Right atrium auricular region (tissue), 2 donors: Measurements from ENCODE around the gene GFOD1. TPM values are rescaled to one million over a fixed set of nuclear protein-coding genes. Genes with fewer than 3 reads are reported as not detected.
"Not testable (repeated sequence)": the region's sequence is repeated elsewhere in the genome, so short reads cannot be mapped to it uniquely, and the experiment has no call there.

Source experiments
- DNase-seq: peaks from one replicate; pipeline ENCODE4 v3.0.0-alpha.2; 2019; ENCODE audit warnings: low spot score
- H3K27ac ChIP-seq, 2 donors: fragments of 200-600 bp; sonication (generic); 1 replicate in 1 of 2; 2 replicates in 1 of 2; pipeline ENCODE4 v1.5.1; 2016 to 2019
- H3K27me3 ChIP-seq, 2 donors: fragments of 200-600 bp; sonication (generic); one replicate each; pipeline versions ENCODE4 v1.5.1 to v1.6.0; 2017 to 2019
- H3K36me3 ChIP-seq: fragments of 200-600 bp; sonication (generic); one replicate; pipeline ENCODE4 v1.5.1; 2016
- H3K4me1 ChIP-seq, 2 donors: fragments of 200-600 bp; sonication (generic); one replicate each; pipeline versions ENCODE4 v1.5.1 to v1.6.0; 2017 to 2019
- H3K4me3 ChIP-seq, 2 donors: fragments of 200-600 bp; sonication (generic); 1 replicate in 1 of 2; 2 replicates in 1 of 2; pipeline ENCODE4 v1.5.1; 2017 to 2019; ENCODE audit warnings: mild to moderate bottlenecking in 1 of 2, moderate library complexity in 1 of 2
- H3K9me3 ChIP-seq, 2 donors: fragments of 200-600 bp; sonication (generic); one replicate each; pipeline ENCODE4 v1.5.1; 2019
- CTCF ChIP-seq, 2 donors: fragments of 200-600 bp; sonication (generic); IDR thresholded peaks; one replicate each; pipeline ENCODE4 v1.5.1; 2019; ENCODE audit warnings: antibody characterized with exemption in 2 of 2
- total RNA-seq, 2 donors: library from RNA; depleted of rRNA; stranded (reverse); fragments of >200 nt; gene quantifications; one replicate each; pipeline ENCODE4 v1.1.0, GENCODE V29; 2016

Gene GFOD1
- total RNA-seq, 2 donors from 2014 or later = 66.2 to 96.3 TPM

DNA sequence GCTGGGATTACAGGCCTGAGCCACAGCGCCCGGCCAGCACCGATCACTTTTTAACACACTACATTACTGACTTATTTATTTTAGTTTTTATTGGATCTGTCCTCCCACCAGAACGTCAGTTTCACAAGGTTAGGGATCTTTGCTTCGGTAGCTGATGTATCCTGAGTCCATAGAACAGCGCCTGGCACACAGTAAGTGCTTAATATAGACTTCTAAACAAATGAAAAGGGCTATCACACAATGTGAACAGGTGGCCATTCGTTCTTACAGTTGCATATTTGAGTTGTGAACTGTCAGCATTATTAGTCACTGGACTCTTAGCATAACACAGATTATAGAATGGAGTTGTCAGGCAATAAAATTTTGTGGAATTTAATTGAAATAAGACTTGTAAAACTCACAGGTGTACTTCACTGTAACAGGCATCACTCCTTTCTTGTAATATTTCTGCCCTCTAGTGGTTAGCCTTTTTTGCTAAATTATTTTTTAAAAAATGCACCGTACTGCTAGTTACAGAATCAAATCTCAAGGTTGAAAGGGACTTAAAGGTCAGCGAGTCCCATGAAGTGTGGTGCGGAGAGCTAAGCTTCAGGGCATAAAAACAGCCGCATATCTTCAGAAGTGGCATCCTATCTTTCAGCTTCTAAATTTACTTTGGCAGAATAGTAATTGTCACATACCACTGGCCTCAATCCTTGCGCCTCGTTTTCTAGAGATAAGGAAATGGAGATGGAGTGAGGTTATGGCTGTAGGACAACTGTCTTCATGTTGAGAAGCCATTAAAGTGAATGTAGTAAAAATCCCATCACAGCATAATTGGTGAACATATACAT, 155.7 kb downstream of the GFOD1 start:
- Histone ChIP-seq H3K4me1 (peaks cover 0 to 23% of the 10 kb centered on the region in 2 donors), H3K4me3 (no peak overlapping the region), H3K27ac (peak overlapping the region; percentile 49 to 89), H3K36me3 (no peaks in the 10 kb centered on the region), H3K9me3 (no peaks in the 10 kb centered on the region), H3K27me3 (no peaks in the 10 kb centered on the region)
- peak; percentile 40 to 76 for TF ChIP-seq CTCF (IDR thresholded peaks at IDR 0.05)
- no peak for DNase-seq

DNA sequence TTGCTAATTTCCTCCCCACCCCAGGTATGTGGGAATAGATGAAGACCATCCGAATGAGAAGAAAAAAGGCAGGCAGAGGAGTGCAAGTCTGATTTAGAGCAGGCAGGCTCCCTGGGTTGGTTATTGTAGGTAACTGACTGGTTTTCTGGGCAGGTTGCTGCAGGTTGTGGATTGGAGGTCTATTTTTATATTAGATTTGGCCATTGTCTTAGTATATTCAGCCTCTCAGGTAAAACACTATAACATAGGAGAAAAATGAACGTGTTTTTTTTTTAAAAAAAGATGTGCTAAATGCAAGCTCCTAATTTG, 158.6 kb downstream of the GFOD1 start:
- H3K4me3 ChIP-seq = peak overlapping the region; percentile 66 to 73
- no peaks in the 10 kb centered on the region for H3K27me3 ChIP-seq
- TF ChIP-seq CTCF (IDR thresholded peaks at IDR 0.05) = no peak
- H3K9me3 ChIP-seq = no peaks in the 10 kb centered on the region
- peaks cover 0 to 19% of the 10 kb centered on the region in 2 donors for H3K4me1 ChIP-seq
- no peak for DNase-seq
- peaks cover 23% of the 10 kb centered on the region for H3K36me3 ChIP-seq
- H3K27ac ChIP-seq = peak overlapping the region; percentile 87 to 89

- peak; percentile 94 for DNase-seq
- Histone ChIP-seq H3K36me3 (peaks cover 23% of the 10 kb centered on the region), H3K4me3 (peak within 1 kb of the TSS; percentile 66 to 73), H3K9me3 (no peaks in the 10 kb centered on the region), H3K27ac (peak within 1 kb of the TSS; percentile 87 to 89), H3K4me1 (peaks cover 0 to 19% of the 10 kb centered on the region in 2 donors), H3K27me3 (no peaks in the 10 kb centered on the region)
- no peak for TF ChIP-seq CTCF (IDR thresholded peaks at IDR 0.05)
Observed at GRCh38 chr6:13328076-13328874, 159.1 kb downstream of the GFOD1 start, which contains the start of gene TBC1D7. Gene TBC1D7, minus strand, starts transcription at chr6:13328537. Its CDS starts 1,639 bp downstream, at chr6:13326898.

GRCh38 chr6:13327691-13328075, 159.7 kb downstream of the GFOD1 start:
- Histone ChIP-seq H3K4me1 (peaks cover 0 to 19% of the 10 kb centered on the region in 2 donors), H3K27me3 (no peaks in the 10 kb centered on the region), H3K27ac (peak overlapping the region; percentile 87 to 89), H3K36me3 (peaks cover 23% of the 10 kb centered on the region), H3K4me3 (peak overlapping the region; percentile 66 to 73), H3K9me3 (no peaks in the 10 kb centered on the region)
- DNase-seq = no peak
- no peak for TF ChIP-seq CTCF (IDR thresholded peaks at IDR 0.05)

DNA sequence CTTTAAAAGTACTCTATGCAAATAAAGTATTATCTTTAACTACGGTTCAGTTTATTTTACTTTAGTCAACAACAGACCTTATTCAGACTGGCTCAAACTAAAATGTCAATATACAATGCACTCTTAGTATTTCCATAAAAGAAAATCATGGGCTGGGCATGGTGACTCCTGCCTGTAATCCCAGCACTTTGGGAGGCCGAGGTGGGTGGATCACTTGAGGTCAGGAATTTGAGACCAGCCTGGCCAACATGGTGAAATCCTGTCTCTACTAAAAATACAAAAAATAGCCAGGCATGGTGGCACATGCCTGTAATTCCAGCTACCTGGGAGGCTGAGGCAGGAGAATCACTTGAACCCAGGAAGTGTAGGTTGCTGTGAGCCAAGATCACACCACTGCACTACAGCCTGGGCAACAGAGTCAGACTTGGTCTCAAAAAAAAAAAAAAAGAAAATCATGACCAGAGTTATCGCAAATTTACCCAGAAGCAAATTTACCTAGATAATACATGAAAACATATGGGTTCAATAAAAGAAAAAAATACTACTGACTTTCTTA, 161.3 kb downstream of the GFOD1 start:
- not testable (repeated sequence) for H3K9me3 ChIP-seq, DNase-seq, H3K27me3 ChIP-seq, H3K4me3 ChIP-seq, H3K27ac ChIP-seq
- Histone ChIP-seq H3K36me3 (peaks cover 32% of the 10 kb centered on the region), H3K4me1 (peaks cover 0 to 23% of the 10 kb centered on the region in 2 donors)
